Left lobe of liver (tissue), 2 donors: ENCODE results near the gene GRPEL2. TPM values are rescaled to one million over a fixed set of nuclear protein-coding genes. Genes with fewer than 3 reads are reported as not detected.

Experiments used
- ATAC-seq: fragments of 200-7000 bp; cut with Tn5 transposase; one replicate; pipeline ENCODE4 v1.9.1; 2020; ENCODE audit warnings: mild to moderate bottlenecking, moderate library complexity
- DNase-seq: peaks from one replicate; pipeline ENCODE4 v3.0.0-alpha.2; 2020; ENCODE audit warnings: low spot score
- total RNA-seq: library from RNA; stranded (reverse); gene quantifications from one replicate; pipeline ENCODE4 v1.2.1, GENCODE V29; 2021
- donor health status: DM: no; HTN: no; CAD: no; lungs with moderate emphysema.
- donor health status: DM: no; HTN: yes; CAD: no.

GRPEL2 gene
- total RNA-seq, 1 donor from 2014 or later, result 5.1 TPM

GRCh38 chr5:149355688-149356087 is 10.4 kb downstream of the GRPEL2 start:
- DNase-seq (no peak), ATAC-seq (no peak)

GRCh38 chr5:149356391-149356790 is 11.1 kb downstream of the GRPEL2 start:
- ATAC-seq (no peak), DNase-seq (no peak)

GRCh38 chr5:149357370-149358293 is 12.3 kb downstream of the GRPEL2 start, which contains the start of gene PCYOX1L:
TSS of gene PCYOX1L (plus strand) at chr5:149358046. CDS start at chr5:149358069, 23 bp downstream.
- DNase-seq (peak; percentile 95), ATAC-seq (peak; percentile 98)

GRCh38 chr5:149358294-149358651 is 13.0 kb downstream of the GRPEL2 start:
- ATAC-seq, result peak; percentile 42

GRCh38 chr5:149358868-149359495 is 13.7 kb downstream of the GRPEL2 start:
- DNase-seq (no peak), ATAC-seq (no peak)

More at GRCh38 chr5:149358294-149358651, 13.0 kb downstream of the GRPEL2 start:
- DNase-seq, result peak; percentile 60

GRCh38 chr5:149360272-149360671 is 15.0 kb downstream of the GRPEL2 start:
- ATAC-seq, result no peak
- no peak for DNase-seq

- no peak for ATAC-seq
- DNase-seq, result no peak
Observed at GRCh38 chr5:149362541-149362940, 17.2 kb downstream of the GRPEL2 start.

GRCh38 chr5:149363358-149363757 is 18.1 kb downstream of the GRPEL2 start:
- ATAC-seq, result no peak
- DNase-seq, result no peak

- DNase-seq, result no peak
Observed at GRCh38 chr5:149363936-149364335, 18.6 kb downstream of the GRPEL2 start.

GRCh38 chr5:149364719-149365118 is 19.4 kb downstream of the GRPEL2 start:
- ATAC-seq (no peak), DNase-seq (no peak)

More at GRCh38 chr5:149363936-149364335, 18.6 kb downstream of the GRPEL2 start:
- ATAC-seq, result no peak

GRCh38 chr5:149365418-149365817 is 20.1 kb downstream of the GRPEL2 start:
- DNase-seq, result no peak

GRCh38 chr5:149366169-149366729 is 20.9 kb downstream of the GRPEL2 start:
- no peak for ATAC-seq
- DNase-seq, result no peak

More at GRCh38 chr5:149365418-149365817, 20.1 kb downstream of the GRPEL2 start:
- no peak for ATAC-seq

GRCh38 chr5:149367249-149367971 is 22.1 kb downstream of the GRPEL2 start:
- ATAC-seq, result peak; percentile 94
- peak; percentile 70 for DNase-seq

GRCh38 chr5:149367972-149368645 is 22.8 kb downstream of the GRPEL2 start:
- ATAC-seq (no peak), DNase-seq (no peak)

- no peak for DNase-seq
- no peak for ATAC-seq
Observed at GRCh38 chr5:149370878-149371277, 25.6 kb downstream of the GRPEL2 start.

GRCh38 chr5:149371296-149371962 is 26.1 kb downstream of the GRPEL2 start:
- DNase-seq (peak; percentile 64), ATAC-seq (peak; percentile 88)

- ATAC-seq, result no peak
- no peak for DNase-seq
Observed at GRCh38 chr5:149372076-149372795, 26.9 kb downstream of the GRPEL2 start.

GRCh38 chr5:149372932-149373331 is 27.6 kb downstream of the GRPEL2 start:
- no peak for ATAC-seq
- no peak for DNase-seq

- ATAC-seq, result no peak
- no peak for DNase-seq
Observed at GRCh38 chr5:149374303-149374702, 29.0 kb downstream of the GRPEL2 start.
